Tibial nerve (tissue), 4 donors: Measurements from ENCODE around the gene CYP27A1.

Experiments used
- CTCF ChIP-seq, 5 experiments: fragments of 200-600 bp in 3 of 5; fragments of 450-650 bp in 2 of 5; sonication (generic) in 3 of 5; IDR thresholded peaks; one replicate each; pipeline ENCODE4 v1.5.1; 2016 to 2019; ENCODE audit warnings: antibody characterized with exemption in 5 of 5, mild to moderate bottlenecking in 3 of 5, moderate library complexity in 2 of 5
- EP300 ChIP-seq, 2 donors: sonication (generic); formaldehyde crosslinking; IDR thresholded peaks; one replicate each; pipeline ENCODE4 v1.6.1; 2017; ENCODE audit warnings: antibody characterized with exemption in 2 of 2, mild to moderate bottlenecking in 1 of 2
- POLR2A ChIP-seq, 2 donors: fragments of 450-650 bp; IDR thresholded peaks; one replicate each; pipeline ENCODE4 v1.6.1; 2017; ENCODE audit warnings: antibody characterized with exemption in 2 of 2, mild to moderate bottlenecking in 2 of 2, moderate library complexity in 2 of 2

DNA sequence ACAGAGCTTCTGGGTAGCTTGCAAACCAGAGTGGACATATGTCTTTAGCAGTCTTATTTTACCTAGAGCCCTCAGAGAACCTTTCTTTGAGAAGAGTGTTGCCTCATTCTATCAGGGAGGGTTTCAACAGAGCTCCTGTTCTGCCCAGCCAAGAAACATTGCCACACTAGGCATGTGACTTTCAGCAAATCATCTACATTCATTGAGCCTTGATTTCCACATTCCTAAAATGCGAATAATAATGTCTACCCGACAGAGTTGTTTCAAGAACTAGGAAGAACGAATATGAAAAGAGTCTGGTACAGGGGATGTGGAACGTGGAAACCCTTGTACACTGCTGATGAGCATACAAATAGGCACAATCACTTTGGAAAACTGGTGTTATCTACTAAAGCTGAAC, 57.5 kb downstream of the CYP27A1 start:
- TF ChIP-seq CTCF (IDR thresholded peaks at IDR 0.05), result no peak
- TF ChIP-seq POLR2A (IDR thresholded peaks at IDR 0.05), result no peak
- TF ChIP-seq EP300 (IDR thresholded peaks at IDR 0.05), result peak in 1 of 2 donors; percentile 33
